K562 (cell line): Measurements from ENCODE around the gene RAVER2. TPM values are rescaled to one million over a fixed set of nuclear protein-coding genes. Genes with fewer than 3 reads are reported as not detected.

Source experiments
- ATAC-seq: fragments of 200-7000 bp; cut with Tn5 transposase; 3 replicates; pipeline ENCODE4 v1.9.1; 2020; ENCODE audit warnings: moderate library complexity
- BruUV-seq: library from RNA; stranded (reverse); fragments of 400-500 nt; replicated peaks from 2 replicates; lab custom pipeline; 2021; lab: Mats Ljungman, UMichigan
- CTCF ChIA-PET: fragments of 300-600 bp; formaldehyde crosslinking; extraction: SDS; loops from one replicate; lab custom pipeline; 2021; ENCODE audit warnings: low intra/inter-chr PET ratio; lab: Yijun Ruan, JAX
- POLR2A ChIA-PET: fragments of 300-600, 350-650 bp; sonication (Branson Sonifier 250); formaldehyde crosslinking; extraction: SDS; loops from one replicate; lab custom pipeline; 2021; ENCODE audit warnings: antibody characterized with exemption, inconsistent platforms; lab: Yijun Ruan, JAX
- DNase-seq, 4 experiments: peaks; one replicate each; pipeline versions ENCODE4 v3.0.0 to v3.0.0-alpha.2; 2011 to 2018; ENCODE audit warnings: low spot score in 3 of 4, mixed read lengths in 3 of 4; ENCODE audit errors: extremely low read depth in 1 of 4
- FAIRE-seq: peaks from 2 replicates; lab custom pipeline; 2011; peaks lifted over from hg19 to GRCh38; lab: Jason Lieb, UNC
- H2AFZ ChIP-seq: 2 replicates; pipeline ENCODE4 v1.6.0; 2011; ENCODE audit warnings: low read depth, low read length, control low read depth, inconsistent platforms
- H3K27ac ChIP-seq: fragments of 200-600 bp; 3 replicates; pipeline ENCODE4 v1.8.0; 2011; ENCODE audit warnings: low read depth, mild to moderate bottlenecking, control low read depth, inconsistent platforms, low read length, moderate library complexity, mixed read lengths; ENCODE audit errors: extremely low read depth
- H3K27me3 ChIP-seq, 2 experiments: fragments of 300-600 bp in 1 of 2; 2 replicates in 1 of 2; 3 replicates in 1 of 2; pipeline versions ENCODE4 v1.6.0 to v1.8.0; 2011; ENCODE audit warnings: inconsistent platforms in 2 of 2, low read length in 2 of 2, mild to moderate bottlenecking in 1 of 2, mixed read lengths in 1 of 2, moderate library complexity in 1 of 2; ENCODE audit not compliant: control insufficient read depth in 2 of 2, insufficient read depth in 2 of 2
- H3K36me3 ChIP-seq: fragments of 300-600 bp; 3 replicates; pipeline ENCODE4 v1.8.0; 2011; ENCODE audit warnings: mild to moderate bottlenecking, low read length, inconsistent platforms; ENCODE audit not compliant: control insufficient read depth, insufficient read depth
- H3K4me1 ChIP-seq, 2 experiments: fragments of 200-600 bp in 1 of 2; replicated peaks in 1 of 2; 2 replicates in 1 of 2; 3 replicates in 1 of 2; pipeline versions ENCODE4 v1.5.1 to v1.8.0; 2011; ENCODE audit warnings: inconsistent platforms in 2 of 2, low read length in 2 of 2, mild to moderate bottlenecking in 1 of 2, mixed read lengths in 1 of 2, moderate library complexity in 1 of 2; ENCODE audit not compliant: control insufficient read depth in 2 of 2, insufficient read depth in 2 of 2
- H3K4me2 ChIP-seq: 2 replicates; pipeline ENCODE4 v1.6.1; 2011; ENCODE audit warnings: low read length, control low read depth, inconsistent platforms, mixed read lengths; ENCODE audit not compliant: insufficient read depth
- H3K4me3 ChIP-seq: fragments of 200-600 bp; sonication (generic), shearing (Covaris generic); 2 replicates; pipeline ENCODE4 v1.5.1; 2016; ENCODE audit warnings: control low read depth, inconsistent platforms
- H3K79me2 ChIP-seq: fragments of 200-600 bp; 3 replicates; pipeline ENCODE4 v1.8.0; 2011; ENCODE audit warnings: low read length, inconsistent platforms; ENCODE audit not compliant: control insufficient read depth, insufficient read depth
- H3K9ac ChIP-seq, 2 experiments: 2 replicates each; pipeline versions ENCODE4 v1.6.0 to v1.6.1; 2011; ENCODE audit warnings: low read depth in 2 of 2, low read length in 2 of 2, control low read depth in 1 of 2, inconsistent platforms in 1 of 2, mild to moderate bottlenecking in 1 of 2, mixed read lengths in 1 of 2; ENCODE audit not compliant: insufficient read depth in 1 of 2
- H3K9me1 ChIP-seq: one replicate; pipeline ENCODE4 v1.6.0; 2011; ENCODE audit warnings: inconsistent platforms, mild to moderate bottlenecking, low read length, moderate library complexity; ENCODE audit not compliant: control insufficient read depth, insufficient read depth
- H3K9me3 ChIP-seq: replicated peaks from 2 replicates; pipeline ENCODE4 v1.5.1; 2011; ENCODE audit warnings: low read depth, low read length, inconsistent platforms; ENCODE audit not compliant: control insufficient read depth, insufficient read depth
- H4K20me1 ChIP-seq: replicated peaks from 2 replicates; pipeline ENCODE4 v1.6.1; 2011; ENCODE audit warnings: low read length, inconsistent platforms, mixed read lengths; ENCODE audit not compliant: control insufficient read depth, insufficient read depth
- BRD4 ChIP-seq: fragments of 200-600 bp; sonication (generic); IDR thresholded peaks from 2 replicates; pipeline ENCODE4 v1.6.1; 2017; ENCODE audit warnings: inconsistent platforms
- BRD9 ChIP-seq: fragments of 450-650 bp; IDR thresholded peaks from 2 replicates; pipeline ENCODE4 v1.6.1; 2018; ENCODE audit warnings: low read depth; ENCODE audit not compliant: partially characterized antibody
- CCAR2 ChIP-seq: fragments of 200-400 bp; formaldehyde crosslinking; IDR thresholded peaks from 2 replicates; pipeline ENCODE4 v1.6.1; 2017; ENCODE audit warnings: mild to moderate bottlenecking, low read depth, low read length
- ETS1 ChIP-seq: conservative IDR thresholded peaks from 2 replicates; pipeline ENCODE4 v1.6.1; 2011; ENCODE audit warnings: low read depth, mild to moderate bottlenecking, low read length; ENCODE audit not compliant: control insufficient read depth
- MLLT1 ChIP-seq, 2 experiments: fragments of 450-650 bp; IDR thresholded peaks; 2 replicates each; pipeline ENCODE4 v1.6.1; 2016
- NFE2L1 ChIP-seq: fragments of 450-650 bp; IDR thresholded peaks from 2 replicates; pipeline ENCODE4 v1.6.1; 2016; ENCODE audit warnings: missing genetic modification characterization, low read depth, mild to moderate bottlenecking, missing compliant biosample characterization, moderate library complexity, borderline replicate concordance
- RBM17 ChIP-seq: fragments of 200-400 bp; formaldehyde crosslinking; IDR thresholded peaks from 2 replicates; pipeline ENCODE4 v1.6.1; 2017; ENCODE audit warnings: low read depth, mild to moderate bottlenecking, low read length, borderline replicate concordance
- RBM39 ChIP-seq: fragments of 200-400 bp; formaldehyde crosslinking; optimal IDR thresholded peaks from 2 replicates; pipeline ENCODE3; 2018; ENCODE audit warnings: low read depth, low read length
- RHOXF2B ChIP-seq: fragments of 250-450 bp; sonication (Bioruptor Pico); conservative IDR thresholded peaks from 2 replicates; pipeline ENCODE4 v1.5.1; 2021
- XRCC5 ChIP-seq: fragments of 200-400 bp; formaldehyde crosslinking; IDR thresholded peaks from 2 replicates; pipeline ENCODE4 v1.6.1; 2017; ENCODE audit warnings: low read depth, mild to moderate bottlenecking, low read length
- ZNF282 ChIP-seq: sonication (generic); formaldehyde crosslinking; IDR thresholded peaks from 2 replicates; pipeline ENCODE4 v1.8.1; 2023; ENCODE audit warnings: missing genetic modification reagents
- WGBS: fragments of 100-300 bp; shearing (Covaris generic); methylation state at CpG from one replicate; pipeline ENCODE4 v1.1.6; 2016; ENCODE audit warnings: low coverage, mixed read lengths; ENCODE audit not compliant: insufficient coverage; ENCODE audit errors: missing lambda C conversion rate; 5-methylcytosine and 5-hydroxymethylcytosine counted together
- in situ Hi-C: fragments of 300-500 bp; cut with MboI; formaldehyde crosslinking; loops from 4 replicates; pipeline ENCODE4 v1.15.0; 2018; ENCODE audit warnings: inconsistent platforms, mixed read lengths
- intact Hi-C: fragments of 100-400 bp; cut with micrococcal nuclease; formaldehyde crosslinking; loops from 2 replicates; pipeline ENCODE4 v1.14.2; 2022
- polyA plus RNA-seq, 8 experiments: library from polyadenylated mRNA; depleted of rRNA in 4 of 8; stranded (reverse) in 5 of 8; unstranded in 3 of 8; fragments of >200 nt; fragmentation: Nextera tagmentation in 2 of 8; fragmentation: Illumina TruSeq in 1 of 8; extraction: Ambion mirVana in 2 of 8; extraction: Trizol in 1 of 8; gene quantifications; 2 replicates each; pipeline versions ENCODE4 v1.2.1 to v1.2.3, GENCODE V29; 2011 to 2014; ENCODE audit warnings: inconsistent platforms in 1 of 8, missing spikeins in 1 of 8
- total RNA-seq, 7 experiments: library from RNA; depleted of rRNA in 6 of 7; stranded (reverse); fragments of >200 nt in 6 of 7; fragmentation: Illumina TruSeq in 2 of 7; extraction: Trizol in 2 of 7; gene quantifications; 2 replicates each; pipeline versions ENCODE4 v1.2.1 to v1.2.3, GENCODE V29; 2011 to 2021; ENCODE audit warnings: low replicate concordance in 1 of 7

The RAVER2 gene
- total and polyA plus RNA-seq, 9 of the 15 experiments (the other 6 are each of a cell fraction or from before 2014, with no cell fraction given): 1.8 to 6.1 (median 4.4) TPM

DNA sequence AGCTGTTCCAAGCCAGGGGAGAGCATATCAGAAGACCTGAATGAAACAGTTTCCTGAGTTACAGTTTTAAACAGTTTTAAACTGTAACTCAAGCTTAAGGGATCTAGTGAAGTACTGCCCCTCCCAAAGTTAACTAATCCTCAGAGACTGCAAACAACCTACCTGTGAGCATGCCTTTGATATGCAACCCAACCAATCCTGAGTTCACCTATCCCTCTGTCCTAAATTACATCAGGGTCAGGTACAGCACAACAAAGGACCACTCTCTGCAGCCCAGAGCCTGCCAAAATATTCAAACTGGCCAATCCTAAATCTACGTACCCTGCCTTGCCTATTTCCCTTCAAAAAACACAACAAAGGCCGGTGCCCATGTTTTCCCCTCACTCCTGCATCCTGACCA lies 32.8 kb upstream of the RAVER2 start:
- BruUV-seq: no TSS peak
- CTCF ChIA-PET: no interaction called here

More for the DNA sequence above, 32.8 kb upstream of the RAVER2 start:
- in situ Hi-C loops: no loop called here
- H3K4me1 ChIP-seq: no peaks in the 10 kb centered on the region
- H2AFZ ChIP-seq: no peak overlapping the region
- no peaks in the 10 kb centered on the region for H4K20me1 ChIP-seq
- DNase-seq: no peak
- no peaks in the 10 kb centered on the region for H3K79me2 ChIP-seq
- no peak overlapping the region for H3K9ac ChIP-seq
- 0% methylated on average over 2 of the region's 2 CpGs for WGBS
- peaks cover 0 to 7% of the 10 kb centered on the region in 2 experiments; a peak in 2 of 5 replicates for H3K27me3 ChIP-seq
- TF ChIP-seq RBM39 (no peak), NFE2L1 (tag) (no peak), CCAR2 (no peak), ETS1 (no peak), BRD4 (no peak), MLLT1 (IDR thresholded peaks at IDR 0.05) (no peak), XRCC5 (no peak), BRD9 (no peak), RBM17 (no peak), ZNF282 (CRISPR knock-in tag) (no peak), RHOXF2B (CRISPR knock-in tag) (no peak)
- TF ChIP-seq, all 486 proteins: peak for 0
- no peaks in the 10 kb centered on the region for H3K9me1 ChIP-seq
- POLR2A ChIA-PET: no interaction called here
- no peak for ATAC-seq
- no peaks in the 10 kb centered on the region for H3K36me3 ChIP-seq
- intact Hi-C loops: no loop called here
- H3K9me3 ChIP-seq: no peaks in the 10 kb centered on the region
- H3K4me2 ChIP-seq: no peak overlapping the region
- no peak for FAIRE-seq
- H3K4me3 ChIP-seq: no peak overlapping the region
- no peak overlapping the region for H3K27ac ChIP-seq
